Effector CD4-positive, alpha-beta T cell (primary cell): ENCODE measurements around the gene PDE7B.

Experiments used
- DNase-seq: peaks from one replicate; pipeline ENCODE4 v3.0.0-alpha.2; 2020

PDE7B gene

DNA sequence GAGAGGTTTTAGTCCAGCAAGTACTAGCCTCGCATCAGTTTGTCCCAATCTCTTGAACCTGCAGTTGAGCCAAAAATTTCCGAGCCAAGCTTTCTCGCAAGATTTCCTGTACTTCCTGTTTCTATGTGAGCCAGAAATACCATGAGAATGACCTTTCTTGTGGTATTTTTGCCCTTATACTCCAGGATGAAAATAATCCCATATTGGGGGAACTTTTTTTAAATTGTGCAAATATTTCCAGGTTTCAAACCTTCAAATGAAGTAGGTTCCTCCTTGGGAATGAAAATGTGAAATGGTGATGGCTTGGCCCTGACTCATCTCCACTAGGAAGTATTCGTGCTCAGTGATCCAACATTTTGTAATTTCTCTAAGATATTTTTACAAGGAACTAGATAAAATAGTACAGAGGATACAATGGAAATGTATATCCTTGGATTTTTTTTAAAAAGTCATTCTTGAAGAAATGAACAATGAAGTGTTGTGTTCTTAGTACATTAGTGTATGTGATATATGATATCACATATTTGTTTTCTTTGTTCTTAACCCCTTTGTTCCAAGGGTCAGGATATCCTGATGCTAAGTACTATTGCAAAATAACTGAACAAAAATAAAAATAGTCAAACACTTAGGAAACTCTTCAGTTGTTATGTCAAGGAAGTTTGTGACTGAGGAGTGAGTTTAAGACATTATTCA lies 184.0 kb downstream of the PDE7B start:
- no peak for DNase-seq

DNA sequence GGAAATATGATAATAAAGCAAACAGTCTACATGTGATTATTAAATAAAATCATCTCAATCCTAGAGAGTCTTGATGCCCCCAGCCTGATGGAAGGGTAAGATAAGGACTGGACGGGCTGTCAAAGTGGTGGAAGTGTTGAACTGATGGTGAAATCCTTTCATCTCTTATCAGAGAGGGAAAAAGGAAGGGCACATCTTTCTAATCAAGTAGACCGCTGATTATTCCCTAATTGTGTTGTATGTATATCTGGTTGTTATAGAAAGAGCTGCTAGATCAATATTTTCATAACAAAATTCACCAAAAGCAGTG lies 184.5 kb downstream of the PDE7B start:
- no peak for DNase-seq

DNA sequence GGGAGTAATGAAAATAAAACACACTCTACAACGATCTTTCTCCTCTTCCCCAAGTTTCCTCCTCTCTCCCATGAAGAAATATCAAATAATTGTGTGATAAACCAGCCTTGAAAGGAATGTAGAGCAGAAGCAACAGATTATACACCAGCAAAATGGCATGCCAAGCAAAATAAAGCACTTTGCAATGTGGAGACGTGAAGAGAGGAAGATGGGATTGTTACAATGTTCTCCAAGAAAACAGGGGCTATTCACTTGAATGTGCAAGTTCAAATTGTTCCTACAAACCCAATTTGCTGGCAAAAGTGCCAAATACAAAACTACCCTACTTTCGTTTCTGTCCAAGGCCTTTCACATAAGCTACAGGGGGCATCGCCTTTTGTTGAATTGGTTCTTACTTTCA lies 185.1 kb downstream of the PDE7B start:
- no peak for DNase-seq

DNA sequence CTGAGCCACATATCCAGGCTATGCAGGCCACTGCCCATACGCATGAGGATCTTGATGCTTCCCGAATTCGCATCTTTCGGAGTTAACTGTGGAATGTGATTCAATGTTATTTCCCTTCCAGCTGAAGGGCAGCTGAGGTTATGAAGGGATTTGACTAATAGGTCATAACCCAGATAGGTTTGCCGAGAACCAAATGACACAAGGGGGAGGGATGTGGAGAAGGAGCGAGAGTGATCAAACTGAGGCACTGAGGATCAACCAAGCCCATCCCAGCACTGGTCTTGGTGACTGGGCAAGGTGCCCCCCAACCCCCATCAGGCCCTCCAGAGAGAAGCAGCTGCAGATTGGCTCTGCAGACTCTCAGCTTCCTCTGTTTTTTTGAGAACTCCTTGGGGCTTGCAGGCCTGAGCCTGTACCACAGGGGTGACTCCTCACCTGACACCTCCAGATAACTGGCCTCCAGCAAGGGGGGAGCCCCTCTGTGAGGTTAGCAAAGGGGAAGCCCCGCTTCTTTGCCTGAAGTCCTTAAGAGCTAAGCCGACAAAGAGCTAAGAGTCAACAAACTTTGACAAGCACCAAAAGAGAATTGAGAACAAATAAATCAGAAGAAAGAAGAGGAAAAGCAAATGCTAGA lies 185.9 kb downstream of the PDE7B start:
- DNase-seq = no peak

DNA sequence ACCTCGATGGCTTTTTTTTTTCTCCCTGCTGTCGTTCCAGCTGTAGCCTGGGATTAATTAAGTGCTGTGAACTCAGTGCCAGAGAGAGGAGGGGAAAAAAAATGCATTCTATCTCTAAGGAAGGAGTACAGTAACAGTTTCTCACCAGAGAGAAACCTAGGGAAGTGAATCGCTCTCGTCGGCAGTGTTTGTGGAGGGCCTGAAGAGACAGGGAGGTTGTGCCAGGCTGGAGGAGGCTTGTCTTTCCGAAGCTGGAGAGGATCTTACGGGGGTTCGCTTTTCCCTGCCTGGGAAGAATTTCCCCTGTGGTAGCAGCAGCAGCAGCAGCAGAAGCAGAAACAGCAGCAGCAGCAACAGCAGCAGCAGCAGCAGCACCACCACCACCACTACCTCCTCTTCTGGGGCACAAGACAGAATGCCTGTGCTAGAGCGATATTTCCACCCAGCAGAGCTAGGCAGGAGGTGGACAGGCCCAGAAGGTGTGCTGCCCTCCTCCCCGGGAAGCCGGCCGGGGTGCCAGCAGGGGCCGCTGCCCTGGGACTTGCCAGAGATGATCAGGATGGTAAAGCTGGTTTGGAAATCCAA lies 186.5 kb downstream of the PDE7B start:
- DNase-seq = no peak

DNA sequence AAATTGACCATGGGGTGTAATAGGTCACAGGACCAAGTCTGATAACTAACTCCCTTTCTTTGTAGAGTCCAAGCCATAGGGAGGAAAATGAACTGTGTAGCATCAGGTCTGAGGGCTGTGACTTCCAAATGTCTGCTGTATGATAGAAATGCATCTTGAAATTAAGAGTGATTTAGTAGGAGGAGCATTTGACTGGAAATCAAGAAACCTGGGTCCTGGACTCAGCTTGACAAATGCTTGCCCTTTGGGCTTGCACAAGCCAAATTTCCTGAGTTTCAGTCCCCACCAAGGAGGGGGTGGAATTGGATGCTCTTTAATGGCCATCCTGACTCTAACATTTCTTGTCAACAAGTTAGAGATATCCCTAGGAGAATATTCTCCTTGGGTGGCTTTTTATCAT lies 187.0 kb downstream of the PDE7B start:
- no peak for DNase-seq

DNA sequence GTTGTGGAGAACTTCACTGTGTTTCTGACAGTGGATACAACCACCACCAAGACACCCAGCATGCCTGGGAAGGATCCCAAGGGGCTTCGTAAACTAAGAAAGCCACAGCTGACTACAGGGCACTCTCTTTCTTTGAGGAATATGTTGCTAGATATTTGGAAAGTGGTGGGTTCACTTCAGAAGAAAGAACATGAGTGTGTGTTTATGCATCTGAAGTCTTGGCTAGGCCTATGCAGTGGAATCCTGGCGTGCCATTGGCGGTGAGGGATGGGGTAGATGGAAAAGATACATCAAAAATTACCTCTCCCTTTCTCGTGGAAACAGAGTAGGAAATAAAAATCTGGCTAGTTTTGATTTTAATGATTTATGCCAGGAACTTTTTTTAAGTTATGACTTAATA lies 187.7 kb downstream of the PDE7B start:
- DNase-seq = no peak

DNA sequence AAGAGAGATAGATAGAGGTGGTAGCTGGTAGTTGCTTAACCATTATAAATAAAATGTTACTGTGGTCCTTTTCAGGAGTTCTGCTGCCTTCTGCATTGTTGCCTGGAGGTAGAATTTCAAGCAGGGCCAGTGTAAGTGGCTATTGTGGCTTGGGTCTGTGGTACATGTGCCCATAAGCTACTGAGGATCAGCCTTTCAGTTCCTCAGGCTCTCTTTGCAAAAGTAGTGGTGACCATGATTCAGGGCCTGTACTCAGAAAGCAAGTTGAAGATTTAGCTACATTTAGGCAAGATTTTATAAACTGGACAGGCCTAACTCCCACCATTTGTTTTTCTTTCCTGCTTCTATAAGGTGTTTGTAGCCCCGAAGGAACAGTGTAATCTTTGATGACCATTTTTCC lies 199.0 kb downstream of the PDE7B start:
- no peak for DNase-seq

DNA sequence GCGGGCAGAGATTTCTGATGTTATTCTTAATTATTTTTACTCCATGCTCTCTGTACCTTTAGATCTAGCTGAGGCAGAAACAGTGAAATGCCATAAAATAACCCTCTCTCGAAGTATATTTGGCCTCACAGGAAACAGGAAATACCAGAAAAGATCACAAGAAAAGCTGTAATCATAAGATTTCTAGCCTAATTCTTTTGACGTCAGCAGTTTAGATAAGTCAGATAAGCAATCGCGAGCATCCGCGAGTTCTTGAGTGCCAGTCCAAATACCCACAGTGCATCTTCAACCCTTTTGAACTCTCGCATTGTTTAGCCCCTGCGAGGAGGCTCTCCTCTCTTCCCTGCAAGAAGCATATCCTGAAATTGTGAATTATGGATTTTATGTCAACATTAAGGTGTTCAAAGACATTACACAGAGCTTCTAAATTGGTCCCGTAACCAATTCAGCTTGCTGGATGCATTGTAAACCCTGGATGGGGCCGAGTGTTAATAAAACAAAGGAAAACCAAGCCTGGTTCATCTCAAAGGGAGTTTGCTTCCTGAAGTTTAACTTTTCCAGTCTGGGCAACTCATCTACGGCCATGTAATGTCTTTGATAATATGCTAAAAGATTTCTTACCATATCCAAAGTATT lies 199.8 kb downstream of the PDE7B start:
- no peak for DNase-seq

DNA sequence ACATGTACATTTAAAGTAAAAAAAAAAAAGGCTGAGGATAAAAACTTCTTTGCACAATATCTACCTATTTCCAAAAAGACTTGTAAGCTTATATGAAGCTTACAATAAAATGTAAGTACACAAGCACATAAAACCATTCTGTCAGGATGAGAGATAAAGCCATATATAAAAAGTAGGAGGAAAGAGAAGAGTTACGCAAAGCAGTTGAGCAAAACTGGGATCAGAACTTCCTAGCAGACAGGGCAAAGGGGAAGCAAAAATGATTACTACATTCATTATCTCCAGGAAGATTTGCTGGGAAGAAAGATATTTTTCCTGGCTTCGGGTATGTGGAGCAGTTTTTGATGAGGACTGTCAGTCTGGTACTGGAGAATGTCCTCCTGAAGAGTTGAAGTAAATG lies 200.5 kb downstream of the PDE7B start:
- no peak for DNase-seq

DNA sequence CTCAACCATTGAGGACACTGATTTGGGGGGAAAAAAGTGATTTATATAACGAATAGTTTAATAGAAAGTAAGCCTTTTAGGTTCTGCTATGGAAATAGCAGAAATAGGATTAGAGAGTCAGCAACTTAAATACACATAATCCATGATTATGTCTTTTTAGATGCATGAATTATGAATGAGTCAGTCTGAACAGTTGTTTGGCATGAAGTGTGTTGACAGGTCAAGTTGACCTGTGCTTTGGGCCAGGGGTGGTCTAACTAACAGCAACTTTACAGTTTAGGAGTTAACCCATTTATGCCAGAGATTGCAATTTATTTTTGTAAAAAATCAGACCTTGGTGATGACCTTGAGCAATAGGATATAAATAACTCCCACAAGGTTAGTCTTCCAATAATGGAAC lies 207.4 kb downstream of the PDE7B start:
- no peak for DNase-seq

DNA sequence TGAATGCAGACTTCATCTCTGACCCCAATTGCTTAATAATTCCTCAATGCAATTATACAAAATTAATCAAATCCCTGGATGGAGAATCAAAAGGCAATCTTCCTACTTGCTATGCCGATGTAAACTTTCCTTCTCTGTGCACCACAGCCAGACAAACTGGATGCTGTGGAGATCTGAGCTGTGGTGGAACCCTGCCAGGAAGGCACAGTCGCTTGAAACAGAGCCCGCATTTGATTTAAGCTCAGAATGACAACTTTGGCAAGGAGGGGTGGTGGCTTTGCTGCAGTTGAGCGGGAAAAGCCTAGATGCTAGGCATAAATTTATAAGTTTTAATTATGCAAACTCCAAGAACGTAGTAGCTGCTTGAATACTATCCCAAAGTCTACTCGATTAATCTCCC lies 207.8 kb downstream of the PDE7B start:
- DNase-seq = no peak

DNA sequence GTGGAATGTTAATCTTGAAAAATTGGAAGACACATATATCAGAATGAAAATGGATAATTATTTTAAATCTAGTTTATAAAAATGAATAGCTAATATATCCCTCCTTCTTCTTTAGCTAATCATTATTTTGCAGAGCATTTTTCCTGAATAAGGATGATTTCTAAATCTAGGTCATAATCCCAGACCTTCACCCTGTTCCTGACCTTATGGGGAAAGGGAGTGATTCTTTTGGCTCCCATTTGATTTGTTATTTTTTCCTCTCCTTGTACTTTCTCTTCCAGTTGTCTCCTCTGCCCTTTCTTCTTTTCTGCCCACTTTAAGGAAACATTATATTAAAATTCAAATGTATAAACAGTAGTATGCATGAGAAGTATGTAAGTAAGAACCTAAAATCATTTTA lies 208.6 kb downstream of the PDE7B start:
- DNase-seq = no peak

DNA sequence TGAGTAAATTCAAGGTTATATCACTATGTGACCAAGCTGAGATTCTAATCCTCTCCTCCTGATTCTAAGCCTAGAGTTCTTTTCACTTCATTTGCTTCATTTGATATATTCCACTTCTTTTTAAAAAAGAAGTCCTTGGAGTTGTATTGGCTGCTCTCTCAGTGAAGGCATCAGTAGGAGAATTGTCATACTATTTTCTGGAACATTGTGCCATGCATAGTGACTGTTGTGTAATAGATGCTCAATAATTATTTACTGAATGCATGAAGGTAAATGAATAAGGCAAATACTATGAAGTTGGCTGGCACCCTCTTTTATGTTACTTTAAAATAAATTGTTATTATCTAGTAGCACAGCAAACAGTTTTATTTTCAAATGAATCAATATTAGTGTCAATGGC lies 209.3 kb downstream of the PDE7B start:
- DNase-seq = no peak

DNA sequence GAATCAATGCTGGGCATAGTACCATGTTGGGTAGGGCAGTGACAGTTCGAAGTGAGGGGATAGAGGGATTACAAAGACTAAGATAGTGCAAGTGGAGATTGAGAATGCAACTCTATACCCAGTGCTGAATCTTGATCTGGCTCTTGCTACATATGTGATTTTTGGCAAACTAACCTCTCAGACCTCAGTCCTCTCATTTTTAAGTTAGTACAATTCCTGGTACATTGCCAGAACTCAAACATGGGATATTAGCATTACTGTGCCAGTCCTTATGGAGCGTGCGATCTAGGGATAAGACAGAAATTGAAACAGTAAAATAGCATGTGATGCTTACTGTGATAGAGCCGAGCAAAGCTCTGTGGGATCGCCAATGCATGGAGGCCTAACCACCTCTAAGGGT lies 210.2 kb downstream of the PDE7B start:
- no peak for DNase-seq

DNA sequence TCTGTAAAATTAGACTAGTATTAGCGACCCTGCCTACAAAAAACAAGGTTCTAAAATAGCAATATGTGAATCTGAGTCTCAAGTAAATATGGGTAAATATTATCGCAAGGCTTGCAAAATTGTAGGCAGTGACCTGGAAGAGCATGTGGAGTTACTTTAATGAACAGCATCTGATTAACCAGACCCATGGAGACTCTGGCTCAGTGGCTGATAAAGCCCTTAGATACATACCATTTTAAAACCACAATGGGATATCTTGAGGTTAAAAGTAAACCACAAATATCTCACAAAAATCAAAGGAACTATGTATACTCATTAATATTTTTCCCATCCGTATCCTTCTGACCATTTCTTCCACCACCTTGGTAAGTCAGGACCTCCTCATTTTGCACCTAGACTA lies 211.6 kb downstream of the PDE7B start:
- DNase-seq = no peak

DNA sequence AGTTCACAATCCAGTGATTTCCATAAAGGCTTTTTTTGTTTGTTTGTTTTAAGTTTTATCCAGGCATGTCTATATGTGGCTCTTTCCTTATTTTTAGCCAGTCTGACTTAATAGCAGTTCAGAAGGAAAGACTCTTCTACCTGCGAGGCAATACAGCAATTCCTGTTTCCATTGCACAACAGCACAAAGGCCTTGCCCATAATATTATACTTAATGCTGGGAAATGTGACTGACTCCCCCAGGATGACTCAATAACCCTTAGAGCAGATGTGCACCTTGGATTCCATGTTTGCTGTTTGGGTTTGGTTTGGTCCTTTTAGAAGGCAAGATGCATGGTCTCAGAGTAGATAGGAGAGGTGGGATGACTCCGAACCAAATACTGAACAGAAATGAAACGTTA lies 214.5 kb downstream of the PDE7B start:
- no peak for DNase-seq

DNA sequence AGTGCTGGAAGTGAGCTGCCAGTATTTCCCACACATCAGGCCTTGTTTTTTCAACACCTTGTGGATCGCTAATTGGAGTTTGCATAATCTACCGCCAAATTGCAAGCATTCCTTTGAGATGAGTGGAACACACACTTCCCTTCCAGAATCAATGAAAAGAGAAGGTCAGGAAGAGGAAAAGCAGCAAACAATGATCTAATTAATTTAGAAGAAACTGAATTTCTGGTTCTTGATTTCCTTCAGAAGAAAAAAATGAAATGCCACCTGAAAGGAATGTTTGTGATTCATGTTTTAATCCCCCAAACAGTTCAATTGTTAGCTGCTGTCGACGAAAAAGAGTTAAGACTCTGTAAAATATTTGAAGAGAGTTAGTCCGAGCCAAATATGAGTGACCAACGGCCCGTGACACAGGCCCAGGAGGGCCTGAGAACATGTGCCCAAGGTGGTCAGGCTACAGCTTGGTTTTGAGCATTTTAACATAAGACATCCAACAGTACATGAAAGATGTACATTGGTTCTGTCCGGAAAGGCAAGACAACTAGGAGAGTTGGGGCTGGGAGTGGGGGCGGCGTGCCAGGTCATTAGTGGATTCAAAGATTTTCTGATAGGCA lies 216.3 kb downstream of the PDE7B start:
- DNase-seq = no peak

DNA sequence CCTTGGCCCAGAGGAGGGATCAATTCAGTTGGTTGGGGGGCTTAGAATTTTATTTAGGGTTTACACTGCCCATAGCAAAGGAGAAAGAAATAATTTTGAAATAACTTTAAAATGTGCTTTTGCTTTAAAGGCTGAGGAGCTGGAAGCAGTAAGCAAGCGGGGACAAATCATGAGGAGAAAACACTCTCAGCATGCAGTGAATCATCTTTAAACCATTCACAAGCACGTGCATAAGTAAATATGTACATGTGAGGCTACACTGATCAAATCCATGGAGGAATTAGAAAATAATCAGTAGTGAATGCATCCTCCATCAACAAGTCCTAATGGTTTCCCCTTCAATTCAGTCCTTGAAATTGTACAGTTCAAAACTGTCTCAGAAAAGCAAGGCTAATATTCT lies 217.6 kb downstream of the PDE7B start:
- no peak for DNase-seq

DNA sequence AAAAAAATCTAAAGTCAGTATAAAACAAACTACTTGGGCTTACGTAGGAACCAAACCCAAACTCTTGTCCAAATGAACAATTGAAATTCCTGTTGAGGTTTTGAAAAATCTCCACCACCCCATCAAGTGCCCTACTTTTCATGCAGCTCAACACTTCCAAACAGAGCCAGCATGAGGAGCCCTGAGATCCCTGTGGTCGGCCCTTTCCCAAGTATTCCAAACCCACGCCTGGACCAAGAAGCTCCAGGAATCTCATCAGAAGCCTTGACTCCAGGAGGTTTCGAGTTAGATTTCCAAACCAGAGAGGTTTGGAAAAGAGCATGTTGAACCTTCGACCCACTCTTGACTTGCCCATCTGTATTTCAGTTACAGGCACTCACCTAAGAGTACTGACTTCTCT lies 219.3 kb downstream of the PDE7B start:
- DNase-seq = no peak

DNA sequence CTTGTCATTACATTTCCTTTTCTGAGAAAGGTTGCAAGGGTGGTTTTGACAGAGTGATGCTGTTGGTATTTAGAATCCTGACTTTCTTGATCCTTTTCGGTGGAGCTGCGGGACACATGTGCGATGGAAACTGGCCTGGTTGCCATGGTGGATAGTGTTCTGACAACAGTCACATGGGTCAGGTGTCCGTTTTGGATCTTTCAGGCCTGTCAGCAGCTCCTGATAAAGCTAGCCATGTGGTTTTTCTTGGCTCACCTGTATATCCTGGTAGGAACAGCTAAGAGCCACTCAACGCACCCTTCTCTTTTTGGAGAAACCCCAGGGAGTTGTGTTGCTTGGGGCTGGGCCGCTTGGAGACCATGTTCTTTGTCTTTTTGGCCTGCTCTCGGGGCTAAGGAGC lies 221.2 kb downstream of the PDE7B start:
- DNase-seq = no peak

DNA sequence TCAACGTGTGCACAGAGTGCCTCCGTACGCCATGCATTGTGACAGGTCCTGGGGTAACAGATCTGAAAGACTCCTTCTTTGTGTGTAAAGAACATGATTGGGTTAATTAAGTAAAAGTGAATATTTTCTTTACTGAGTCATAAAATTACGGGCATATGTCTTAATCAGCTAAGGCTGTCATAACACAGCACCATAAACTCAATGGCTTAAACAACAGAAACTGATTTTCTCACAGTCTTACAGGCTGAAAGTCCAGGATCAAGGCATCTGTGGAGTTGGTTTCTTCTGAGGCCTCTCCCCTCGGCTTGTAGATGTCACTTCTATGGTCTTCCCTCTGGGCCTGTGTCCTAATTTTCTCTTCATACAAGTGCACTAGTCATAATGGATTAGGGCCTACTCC lies 221.7 kb downstream of the PDE7B start:
- DNase-seq = no peak

DNA sequence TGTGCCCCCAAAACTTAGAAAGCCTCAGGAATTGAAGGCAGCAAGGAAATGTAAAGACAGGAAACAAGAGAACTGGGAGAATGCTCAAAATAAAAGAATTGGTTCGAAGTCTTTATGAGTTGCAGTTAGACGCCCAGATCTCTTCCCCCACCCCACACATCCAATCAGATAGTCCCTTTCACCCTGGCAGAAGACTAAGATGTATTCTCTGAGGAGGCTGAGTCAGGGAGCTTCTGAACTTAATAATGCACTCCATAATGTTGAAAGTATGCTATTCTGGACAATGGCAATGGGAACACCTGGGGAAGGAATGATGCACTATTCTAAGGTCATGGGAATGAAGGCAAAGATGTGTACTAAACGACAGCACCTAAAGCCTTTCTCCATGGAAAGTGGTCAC lies 225.0 kb downstream of the PDE7B start:
- DNase-seq = no peak
